Pancreas (tissue), 10 donors: Measurements from ENCODE around the gene RASAL2. TPM values are rescaled to one million over a fixed set of nuclear protein-coding genes. Genes with fewer than 3 reads are reported as not detected.

Source experiments
- ATAC-seq, 4 donors: fragments of 200-7000 bp; cut with Tn5 transposase; one replicate each; pipeline versions ENCODE4 v1.8.0 to v1.9.1; 2020; ENCODE audit warnings: mild to moderate bottlenecking in 4 of 4, moderate library complexity in 4 of 4
- DNase-seq, 6 donors: peaks; one replicate each; pipeline ENCODE4 v3.0.0-alpha.2; 2020
- FAIRE-seq: peaks from 2 replicates; lab custom pipeline; 2012; peaks lifted over from hg19 to GRCh38; lab: Jason Lieb, UNC
- H3K27ac ChIP-seq, 4 donors: fragments of 200-600 bp; sonication (generic); 1 replicate in 3 of 4; 2 replicates in 1 of 4; pipeline versions ENCODE4 v1.5.0 to v1.8.0; 2020
- H3K27me3 ChIP-seq, 4 donors: fragments of 200-600 bp; one replicate each; pipeline ENCODE4 v1.8.0; 2021
- H3K36me3 ChIP-seq, 3 donors: fragments of 200-600 bp; sonication (generic) in 1 of 3; one replicate each; pipeline versions ENCODE4 v1.5.0 to v1.8.0; 2020 to 2021
- H3K4me1 ChIP-seq, 3 donors: fragments of 200-600 bp; one replicate each; pipeline ENCODE4 v1.8.0; 2021
- H3K4me3 ChIP-seq, 4 donors: fragments of 200-600 bp; sonication (generic) in 2 of 4; one replicate each; pipeline versions ENCODE4 v1.5.0 to v1.8.0; 2020 to 2021
- H3K9me3 ChIP-seq, 4 donors: fragments of 200-600 bp; one replicate each; pipeline ENCODE4 v1.8.0; 2021
- WGBS, 2 donors: extraction: QIAGEN DNeasy Blood & Tissue Kit; methylation state at CpG; one replicate each; pipeline ENCODE4 v1.1.7; 2013; 5-methylcytosine and 5-hydroxymethylcytosine counted together
- intact Hi-C, 3 donors: fragments of 100-400 bp; cut with DNase I; formaldehyde crosslinking; loops; one replicate each; pipeline versions ENCODE4 v1.11.1 to v1.14.2; 2022
- polyA plus RNA-seq, 2 donors: library from polyadenylated mRNA; stranded (reverse); fragments of 200-250 nt; gene quantifications; one replicate each; pipeline ENCODE4 v1.2.3, GENCODE V29; 2013
- total RNA-seq, 6 donors: library from RNA; stranded (reverse); fragmentation: NEBNext Ultra II Directional in 4 of 6; extraction: Animal tissue kit (Norgen Biotek cat#: 25700) in 4 of 6; gene quantifications; one replicate each; pipeline versions ENCODE4 v1.2.1 to v1.2.4, GENCODE V29; 2021 to 2023
- TF ChIP-seq, protein P1 (sequence below), 4 donors: fragments of 200-600 bp; sonication (generic) in 3 of 4; IDR thresholded peaks; one replicate each; pipeline versions ENCODE4 v1.5.0 to v1.8.0; 2021; ENCODE audit warnings: antibody characterized with exemption in 4 of 4
- donor health status: healthy with polysubstance abuse.
- donor health status: DM: no; HTN: no; CAD: no; lungs with moderate emphysema.
- donor health status: DM: no; HTN: no; CAD: no.
- donor health status: control.
- donor health status: control.
- donor health status: Bipolar disorder and iron deficiency.
- donor health status: DM: yes; HTN: yes; CAD: no.
- donor health status: DM: no; HTN: no; CAD: no.
- donor health status: DM: no; HTN: no; CAD: no.
- donor health status: DM: yes; HTN: yes; CAD: no.

The RASAL2 gene
- total and polyA plus RNA-seq, 8 donors, result 2.5 to 12.9 (median 4.9) TPM

DNA sequence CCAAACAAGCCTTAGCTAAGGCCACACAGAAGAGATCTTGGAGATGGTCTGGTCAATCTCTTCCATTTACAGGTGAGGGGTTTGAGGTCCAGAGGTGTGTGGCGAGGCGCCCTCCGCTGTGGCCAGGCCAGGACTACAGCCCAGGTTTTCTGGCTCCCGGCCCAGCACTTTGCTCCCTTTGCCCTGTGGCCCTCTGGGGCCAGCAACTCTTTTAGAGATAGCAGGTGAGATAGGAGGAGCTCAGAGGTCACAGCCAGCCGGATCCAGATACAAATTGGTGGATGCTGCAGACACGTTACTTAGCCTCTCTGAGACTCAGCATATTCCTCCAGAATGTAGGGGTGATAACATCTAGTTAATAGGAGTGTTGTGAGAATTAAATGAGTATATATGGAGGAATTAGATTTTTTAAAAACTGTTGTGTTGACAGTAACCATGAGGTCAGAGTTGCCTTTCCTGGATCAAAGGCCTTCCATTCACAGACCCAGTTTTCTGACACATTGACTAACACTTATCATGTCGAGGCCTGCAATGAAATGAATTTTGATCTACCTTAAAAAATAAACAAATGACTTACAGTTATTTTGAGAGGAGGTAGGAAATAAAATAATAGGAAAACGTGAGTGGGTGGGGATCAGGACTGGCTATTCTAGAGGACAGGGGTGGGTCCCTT, 435.6 kb downstream of the RASAL2 start:
- Histone ChIP-seq H3K36me3 (no peaks in the 10 kb centered on the region), H3K27me3 (no peaks in the 10 kb centered on the region), H3K9me3 (no peaks in the 10 kb centered on the region), H3K4me3 (no peak overlapping the region), H3K4me1 (no peaks in the 10 kb centered on the region), H3K27ac (no peak overlapping the region)
- DNase-seq (no peak), ATAC-seq (no peak), FAIRE-seq (no peak)
- WGBS, 2 donors, result 75 to 77% methylated on average over 8 of the region's 8 CpGs
- intact Hi-C loops, result loop anchor here in 1 of 3 donors (10.0 kb wide), 1 partner anchor 225 kb away; no protein-coding TSS in a partner anchor
- TF ChIP-seq, protein P1, sequence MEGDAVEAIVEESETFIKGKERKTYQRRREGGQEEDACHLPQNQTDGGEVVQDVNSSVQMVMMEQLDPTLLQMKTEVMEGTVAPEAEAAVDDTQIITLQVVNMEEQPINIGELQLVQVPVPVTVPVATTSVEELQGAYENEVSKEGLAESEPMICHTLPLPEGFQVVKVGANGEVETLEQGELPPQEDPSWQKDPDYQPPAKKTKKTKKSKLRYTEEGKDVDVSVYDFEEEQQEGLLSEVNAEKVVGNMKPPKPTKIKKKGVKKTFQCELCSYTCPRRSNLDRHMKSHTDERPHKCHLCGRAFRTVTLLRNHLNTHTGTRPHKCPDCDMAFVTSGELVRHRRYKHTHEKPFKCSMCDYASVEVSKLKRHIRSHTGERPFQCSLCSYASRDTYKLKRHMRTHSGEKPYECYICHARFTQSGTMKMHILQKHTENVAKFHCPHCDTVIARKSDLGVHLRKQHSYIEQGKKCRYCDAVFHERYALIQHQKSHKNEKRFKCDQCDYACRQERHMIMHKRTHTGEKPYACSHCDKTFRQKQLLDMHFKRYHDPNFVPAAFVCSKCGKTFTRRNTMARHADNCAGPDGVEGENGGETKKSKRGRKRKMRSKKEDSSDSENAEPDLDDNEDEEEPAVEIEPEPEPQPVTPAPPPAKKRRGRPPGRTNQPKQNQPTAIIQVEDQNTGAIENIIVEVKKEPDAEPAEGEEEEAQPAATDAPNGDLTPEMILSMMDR (IDR thresholded peaks at IDR 0.05), result no peak

DNA sequence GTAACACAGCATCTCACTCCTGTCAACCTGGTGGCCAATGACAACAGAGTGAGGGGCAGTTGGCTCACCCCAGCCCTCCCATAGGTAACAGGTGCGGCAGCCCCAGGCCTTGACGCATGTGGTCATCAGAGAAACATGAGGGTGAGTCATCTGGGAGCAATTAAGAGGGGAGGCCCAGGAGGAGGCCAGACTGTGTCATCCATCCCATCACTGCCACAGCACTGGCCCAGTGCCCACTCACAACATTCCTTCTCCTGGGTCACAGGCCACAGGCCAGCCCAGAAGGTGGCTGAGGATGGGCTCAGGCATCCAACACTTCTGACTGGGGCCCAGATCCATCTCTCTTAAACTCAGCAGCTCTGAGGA, 436.1 kb downstream of the RASAL2 start:
- no peak for FAIRE-seq
- Histone ChIP-seq H3K27ac (no peak overlapping the region), H3K9me3 (no peaks in the 10 kb centered on the region), H3K4me1 (no peaks in the 10 kb centered on the region), H3K36me3 (no peaks in the 10 kb centered on the region), H3K4me3 (no peak overlapping the region), H3K27me3 (no peaks in the 10 kb centered on the region)
- WGBS, 2 donors, result 75 to 83% methylated on average over 2 of the region's 2 CpGs
- TF ChIP-seq, protein P1 (IDR thresholded peaks at IDR 0.05), result no peak
- intact Hi-C loops, result loop anchor here in 1 of 3 donors (10.0 kb wide), 1 partner anchor 225 kb away; no protein-coding TSS in a partner anchor
- ATAC-seq, result peak in 2 of 4 donors; percentile 24 to 49
- DNase-seq, result peak in 1 of 6 donors; percentile 23

DNA sequence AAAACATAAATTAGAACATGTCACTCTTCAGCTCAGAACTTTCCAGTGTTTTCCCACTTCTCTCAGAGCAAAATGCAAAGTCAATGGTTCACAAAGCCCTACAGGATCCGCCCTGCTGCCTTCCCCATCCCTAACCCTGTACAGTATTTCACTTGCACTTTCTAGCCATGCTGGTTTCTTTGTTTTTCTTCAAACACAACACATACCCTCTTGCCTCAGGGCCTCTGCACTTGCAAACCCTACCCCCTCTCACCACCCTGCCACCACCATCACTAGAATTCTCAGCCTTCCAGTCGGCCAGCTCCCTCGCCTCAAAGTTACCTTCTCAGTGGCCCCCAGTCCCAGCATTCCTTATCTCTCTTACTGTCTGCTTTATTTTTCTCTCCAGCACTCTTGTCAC, 436.6 kb downstream of the RASAL2 start:
- no peak for DNase-seq
- Histone ChIP-seq H3K36me3 (no peaks in the 10 kb centered on the region), H3K4me1 (no peaks in the 10 kb centered on the region), H3K9me3 (no peaks in the 10 kb centered on the region), H3K27me3 (no peaks in the 10 kb centered on the region), H3K4me3 (no peak overlapping the region), H3K27ac (no peak overlapping the region)
- no peak for ATAC-seq
- WGBS, 2 donors, result 77 to 84% methylated on average over 3 of the region's 3 CpGs
- TF ChIP-seq, protein P1 (IDR thresholded peaks at IDR 0.05), result no peak
- intact Hi-C loops, result loop anchor here in 1 of 3 donors (10.0 kb wide), 1 partner anchor 224 kb away; no protein-coding TSS in a partner anchor
- no peak for FAIRE-seq

DNA sequence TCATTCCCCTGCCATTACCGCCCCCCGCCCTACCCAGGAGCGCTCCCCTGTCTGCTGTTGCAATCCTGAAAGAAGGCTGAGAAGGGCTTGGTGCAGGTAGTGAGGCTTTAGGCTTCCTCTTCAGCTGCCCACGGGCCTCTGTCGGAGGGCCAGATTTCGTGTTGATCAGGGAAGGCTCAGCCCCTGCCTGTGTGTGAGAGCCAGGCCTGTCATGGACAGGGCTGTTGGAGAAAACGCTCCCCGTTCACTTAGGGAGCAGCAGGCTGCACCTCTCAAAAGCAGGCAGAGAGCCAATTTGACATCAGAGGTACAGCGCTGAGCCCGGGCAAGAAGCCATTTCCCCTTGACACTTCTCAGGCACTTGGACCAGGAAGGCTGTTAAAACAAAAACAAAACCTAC, 438.0 kb downstream of the RASAL2 start:
- intact Hi-C loops, result loop anchor here in 1 of 3 donors (10.0 kb wide), 1 partner anchor 223 kb away; no protein-coding TSS in a partner anchor
- ATAC-seq (peak in 3 of 4 donors; percentile 4 to 9 (median 7)), DNase-seq (peak in 1 of 6 donors; percentile 32), FAIRE-seq (no peak)
- Histone ChIP-seq H3K27ac (no peak overlapping the region), H3K4me3 (no peak overlapping the region), H3K36me3 (no peaks in the 10 kb centered on the region), H3K4me1 (no peaks in the 10 kb centered on the region), H3K27me3 (no peaks in the 10 kb centered on the region), H3K9me3 (no peaks in the 10 kb centered on the region)
- 51 to 56% methylated on average over 10 of the region's 10 CpGs for WGBS, 2 donors
- TF ChIP-seq, protein P1 (IDR thresholded peaks at IDR 0.05), result no peak

DNA sequence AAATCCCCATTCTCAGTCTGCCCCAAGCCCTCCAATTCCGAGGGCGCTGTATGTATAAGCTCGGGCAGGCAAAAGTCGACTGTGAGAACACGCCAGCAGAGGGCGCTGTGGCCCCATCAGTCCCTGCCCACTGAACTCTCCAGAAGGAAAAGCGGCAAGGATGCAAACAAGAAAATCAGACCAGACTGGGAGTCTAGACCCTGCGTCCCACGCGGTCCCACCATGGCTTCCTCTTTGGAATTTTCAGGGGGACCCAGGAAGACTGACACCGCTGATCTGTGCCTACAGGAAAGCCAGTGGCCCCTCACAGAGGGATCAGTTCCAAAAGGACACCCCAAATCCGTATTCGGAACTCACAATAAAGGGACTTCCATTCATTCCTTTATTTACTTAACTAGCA, 438.5 kb downstream of the RASAL2 start:
- FAIRE-seq (no peak), DNase-seq (peak; percentile 62 to 95 (median 86)), ATAC-seq (peak; percentile 69 to 89 (median 85))
- H3K36me3 ChIP-seq, result no peaks in the 10 kb centered on the region
- no peak overlapping the region for H3K27ac ChIP-seq
- no peaks in the 10 kb centered on the region for H3K27me3 ChIP-seq
- intact Hi-C loops, result loop anchor here in 1 of 3 donors (10.0 kb wide), 1 partner anchor 222 kb away; no protein-coding TSS in a partner anchor
- no peak overlapping the region for H3K4me3 ChIP-seq
- 10 to 13% methylated on average over 13 of the region's 13 CpGs for WGBS, 2 donors
- H3K9me3 ChIP-seq, result no peaks in the 10 kb centered on the region
- H3K4me1 ChIP-seq, result no peaks in the 10 kb centered on the region
- TF ChIP-seq, protein P1 (IDR thresholded peaks at IDR 0.05), result peak; percentile 79 to 90 (median 87)
